ENCODE data around the gene CARNS1.

The CARNS1 gene

DNA sequence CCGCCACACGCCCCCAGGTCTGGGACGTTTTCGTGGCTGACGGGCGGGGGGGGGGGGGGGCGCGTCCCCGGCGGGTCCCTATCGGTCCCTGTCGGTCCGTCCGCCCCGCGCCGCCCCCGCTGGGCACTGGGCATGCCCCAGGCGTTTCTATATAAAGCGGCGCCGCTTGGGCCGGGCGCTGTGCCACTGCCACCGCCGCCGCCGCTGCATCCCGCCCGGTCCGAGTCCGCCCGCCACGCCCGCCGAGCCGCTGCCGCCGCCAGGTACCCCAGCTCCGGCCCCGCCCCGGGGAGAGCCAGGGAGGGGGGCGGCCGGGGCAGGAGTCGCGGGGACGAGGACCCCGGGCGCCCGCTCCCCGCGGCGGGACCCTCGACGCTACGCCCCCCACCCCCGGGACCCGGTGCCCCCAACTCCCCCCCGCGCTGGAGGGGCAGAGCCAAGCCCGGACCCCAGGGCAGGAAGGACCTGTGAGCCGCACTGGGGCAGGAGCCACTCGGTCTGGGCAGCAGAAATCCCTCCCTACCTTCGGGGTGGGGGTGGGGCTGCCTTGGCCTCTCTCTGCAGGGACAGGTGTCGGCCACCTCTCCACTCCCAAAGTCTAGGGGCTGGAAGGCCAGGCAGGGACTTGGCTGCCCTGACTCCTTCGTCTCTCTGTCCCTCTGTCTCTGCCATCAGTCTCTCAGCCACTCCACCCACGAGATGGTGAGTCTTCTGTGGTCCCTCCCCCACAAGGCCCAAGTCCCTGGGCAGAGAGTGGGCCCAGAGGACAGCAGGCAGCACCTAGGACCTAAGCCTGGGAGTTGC is at the start of gene CARNS1:
Gene CARNS1 (plus strand): TSS at position 178 of the 804 bp plus-strand sequence. CDS start 522 bp downstream, at position 700.
- no peak for DNase-seq (ENCODE audit: low read depth in 2 of 2)

DNA sequence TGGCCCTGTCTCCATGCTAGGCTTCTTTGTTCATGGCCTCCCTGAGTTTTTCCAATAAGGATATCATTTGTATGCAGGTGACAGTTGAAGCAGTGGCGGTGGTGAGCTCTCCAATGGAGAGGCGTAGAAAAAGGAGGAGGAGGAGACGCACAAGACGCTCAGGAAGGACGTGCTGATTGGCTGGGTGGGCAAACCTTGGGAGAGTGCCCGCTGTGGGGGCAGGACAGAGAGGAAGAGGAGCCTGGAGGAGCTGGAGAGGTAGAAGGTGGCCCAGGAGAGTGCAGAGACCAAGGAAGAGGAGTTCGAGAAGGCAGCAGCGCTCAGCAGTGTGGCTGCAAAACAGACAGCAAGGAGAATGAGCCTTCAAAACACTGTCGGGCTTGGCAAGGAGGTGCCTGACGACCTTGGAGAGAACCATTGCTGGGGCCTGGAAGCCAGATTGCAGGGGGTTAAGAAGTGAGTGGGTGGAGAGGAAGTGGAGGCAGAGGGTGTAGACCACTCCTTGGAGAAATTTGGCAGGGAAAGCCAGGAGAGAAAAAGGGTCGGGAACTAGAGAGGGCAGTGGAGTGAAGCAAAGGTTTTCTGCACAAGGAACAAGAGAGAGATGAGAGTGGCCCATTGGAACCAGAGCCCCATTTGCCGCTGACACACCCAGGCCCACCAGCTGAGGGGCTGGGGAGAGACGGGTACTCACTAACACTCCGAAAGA is 49.6 kb upstream of the CARNS1 start:
- no peak for DNase-seq (ENCODE audit: low read depth in 2 of 2)

DNA sequence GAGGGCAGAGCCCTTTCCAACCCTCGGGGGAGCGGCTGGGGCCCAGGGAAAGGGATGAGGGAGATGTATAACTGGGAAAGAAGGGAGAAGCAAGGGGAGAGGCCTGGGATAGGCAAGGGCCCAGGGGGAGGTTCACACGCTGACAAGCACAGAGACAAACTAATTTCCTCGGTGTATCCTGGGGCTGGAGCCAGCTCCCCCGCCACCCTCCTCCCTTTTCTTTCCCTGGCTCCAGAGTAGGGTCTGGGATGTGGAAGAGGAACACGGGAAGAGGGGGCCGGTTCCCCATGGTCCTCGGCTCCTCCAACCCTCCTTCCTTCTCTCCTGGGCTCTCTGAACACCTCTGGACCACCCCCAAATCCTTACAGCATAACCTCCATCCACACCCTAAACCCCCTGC is 48.9 kb upstream of the CARNS1 start:
- DNase-seq (ENCODE audit: low read depth in 2 of 2): no peak

DNA sequence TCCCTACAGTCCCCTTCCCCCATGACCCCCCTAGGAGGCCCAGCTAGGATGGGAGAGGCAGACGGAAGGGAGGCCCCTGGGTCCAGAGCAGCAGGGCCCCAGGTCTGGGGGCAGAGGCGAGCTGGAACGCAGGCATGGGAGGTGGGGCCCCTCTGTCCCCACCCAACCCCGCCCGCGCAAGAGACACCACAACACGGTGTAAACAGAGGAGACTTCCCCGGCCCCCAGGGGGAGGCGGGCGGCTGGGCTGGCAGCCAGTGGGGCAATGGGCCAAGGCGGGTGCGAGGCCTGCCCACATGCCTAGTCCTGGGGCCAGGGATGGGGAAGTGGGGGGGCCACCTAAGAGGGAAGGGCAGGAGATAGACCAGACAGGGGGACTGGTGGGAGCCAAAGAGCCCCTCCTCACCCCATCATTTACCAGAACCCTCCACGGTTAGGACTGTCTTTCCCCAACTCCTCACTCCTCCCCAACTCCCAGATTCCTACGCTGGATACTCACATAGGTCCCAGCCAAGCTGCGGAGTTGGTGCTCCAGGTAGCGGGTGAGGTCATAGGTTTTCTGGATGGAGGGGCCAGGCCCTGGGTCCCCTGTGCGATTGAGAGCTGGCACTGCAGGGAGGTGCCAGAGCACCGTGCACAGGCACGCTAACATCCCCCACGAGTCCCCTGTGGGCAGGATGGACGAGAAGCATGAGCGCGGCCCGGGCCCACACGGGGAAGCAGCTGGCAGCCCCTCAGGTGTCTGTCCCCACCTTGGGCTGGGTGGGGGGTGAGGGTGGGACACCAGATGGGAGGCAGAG is 48.3 kb upstream of the CARNS1 start:
- no peak for DNase-seq (ENCODE audit: low read depth in 2 of 2)

- DNase-seq (ENCODE audit: low read depth in 2 of 2): no peak
Observed at GRCh38 chr11:67367761-67368227, 47.7 kb upstream of the CARNS1 start.

DNA sequence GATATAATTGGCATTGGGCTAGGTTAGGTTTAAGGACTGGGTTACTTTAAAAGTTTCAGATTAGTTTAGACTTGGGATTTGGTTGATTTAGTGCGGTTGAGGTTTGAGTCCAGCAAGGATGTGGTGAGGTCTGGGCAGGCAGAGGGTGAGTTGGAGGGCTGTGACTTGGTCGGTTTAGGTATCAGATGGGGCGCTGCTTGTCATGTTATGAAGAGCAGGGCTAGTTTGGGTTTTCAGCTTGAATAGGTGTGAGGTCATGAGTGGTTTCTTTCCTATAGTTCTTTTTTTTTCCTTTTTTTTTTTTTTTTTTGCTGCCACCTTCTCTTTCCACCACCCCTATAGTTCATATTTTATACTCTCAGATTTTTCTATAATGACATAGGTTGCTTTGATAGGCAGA is 46.9 kb upstream of the CARNS1 start:
- DNase-seq (ENCODE audit: low read depth in 2 of 2): peak in 1 of 2 donors; percentile 40

DNA sequence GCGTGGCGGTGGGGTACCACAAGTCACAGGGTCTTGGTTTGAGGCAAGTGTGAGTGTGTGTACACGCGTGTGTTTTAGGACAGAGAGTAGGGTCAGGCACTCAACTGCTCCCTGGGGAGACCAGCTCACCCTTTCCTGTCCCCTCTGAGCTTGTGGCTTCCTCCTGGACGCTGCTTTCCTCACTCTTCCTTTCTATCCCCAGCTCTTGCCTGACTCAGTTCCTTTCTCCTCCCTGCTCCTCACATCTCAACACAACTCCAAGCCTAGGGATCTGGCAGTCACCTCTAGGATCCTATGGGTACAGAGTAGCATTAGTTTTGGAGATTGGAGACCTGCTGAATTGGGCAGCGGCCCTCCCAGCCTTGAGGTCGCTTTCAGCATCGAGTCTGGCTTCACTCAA is 46.2 kb upstream of the CARNS1 start:
- DNase-seq (ENCODE audit: low read depth in 2 of 2): no peak

DNA sequence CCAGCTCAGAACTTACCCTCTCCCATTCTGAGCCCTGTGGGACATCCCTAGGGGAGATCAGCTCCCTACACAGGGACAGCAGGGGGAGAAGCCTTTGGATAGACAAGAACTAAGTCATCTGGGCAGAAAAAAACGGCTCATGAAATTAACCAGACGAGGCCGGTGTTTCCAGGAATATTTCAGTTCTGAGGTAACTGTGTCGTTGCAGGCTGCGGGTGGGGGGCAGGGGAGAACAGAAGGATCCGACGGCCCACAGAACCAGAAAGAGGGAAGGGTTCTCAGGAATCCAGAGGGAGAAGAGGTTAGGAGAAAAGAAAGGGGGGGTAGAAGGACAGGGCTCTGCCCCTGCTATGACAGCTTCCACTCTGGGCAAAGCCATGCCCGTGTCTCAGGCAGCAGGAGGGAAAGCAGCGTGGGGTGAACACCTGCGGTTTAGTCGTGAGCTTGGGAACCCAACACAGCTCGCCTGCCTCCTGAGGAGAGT is 45.6 kb upstream of the CARNS1 start:
- DNase-seq (ENCODE audit: low read depth in 2 of 2): no peak

GRCh38 chr11:67370351-67371076 is 45.0 kb upstream of the CARNS1 start:
- no peak for DNase-seq (ENCODE audit: low read depth in 2 of 2)

DNA sequence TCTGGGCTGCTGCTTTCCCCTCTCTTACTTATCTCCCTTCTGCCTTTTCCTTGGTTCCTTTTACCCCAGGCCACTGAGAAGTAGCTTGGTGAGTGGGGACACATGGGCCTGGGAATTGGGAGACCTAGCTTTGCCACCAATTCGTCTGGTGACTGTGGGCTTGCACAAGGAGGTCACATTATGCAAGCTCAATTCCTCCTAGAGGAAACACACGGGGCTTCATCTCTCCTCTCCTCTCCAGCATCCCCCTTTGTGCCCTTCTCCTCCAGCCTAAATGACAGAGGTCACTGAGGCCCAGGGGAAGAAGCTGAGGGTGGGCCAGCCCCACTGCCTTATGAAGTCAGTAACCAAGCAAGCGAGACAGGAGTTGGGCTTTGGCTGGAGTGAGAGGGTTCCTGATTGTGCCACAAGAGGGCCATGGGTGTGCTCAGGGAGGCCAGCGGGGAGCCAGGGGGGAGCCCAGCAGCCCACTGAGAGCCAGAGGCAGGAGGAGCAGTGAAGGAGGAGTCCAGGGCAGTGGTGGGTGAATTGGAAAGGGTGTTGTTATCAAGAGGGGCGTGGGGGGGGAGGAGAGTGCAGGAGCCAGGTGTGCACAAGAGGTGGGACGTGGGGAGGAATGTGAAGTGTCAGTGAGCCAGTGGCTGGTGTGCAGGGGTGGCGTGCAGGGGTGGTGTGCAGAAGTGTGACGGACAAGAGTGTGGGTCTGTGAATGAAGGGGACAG is 44.1 kb upstream of the CARNS1 start:
- no peak for DNase-seq (ENCODE audit: low read depth in 2 of 2)

GRCh38 chr11:67371911-67372320 is 43.6 kb upstream of the CARNS1 start:
- no peak for DNase-seq (ENCODE audit: low read depth in 2 of 2)

DNA sequence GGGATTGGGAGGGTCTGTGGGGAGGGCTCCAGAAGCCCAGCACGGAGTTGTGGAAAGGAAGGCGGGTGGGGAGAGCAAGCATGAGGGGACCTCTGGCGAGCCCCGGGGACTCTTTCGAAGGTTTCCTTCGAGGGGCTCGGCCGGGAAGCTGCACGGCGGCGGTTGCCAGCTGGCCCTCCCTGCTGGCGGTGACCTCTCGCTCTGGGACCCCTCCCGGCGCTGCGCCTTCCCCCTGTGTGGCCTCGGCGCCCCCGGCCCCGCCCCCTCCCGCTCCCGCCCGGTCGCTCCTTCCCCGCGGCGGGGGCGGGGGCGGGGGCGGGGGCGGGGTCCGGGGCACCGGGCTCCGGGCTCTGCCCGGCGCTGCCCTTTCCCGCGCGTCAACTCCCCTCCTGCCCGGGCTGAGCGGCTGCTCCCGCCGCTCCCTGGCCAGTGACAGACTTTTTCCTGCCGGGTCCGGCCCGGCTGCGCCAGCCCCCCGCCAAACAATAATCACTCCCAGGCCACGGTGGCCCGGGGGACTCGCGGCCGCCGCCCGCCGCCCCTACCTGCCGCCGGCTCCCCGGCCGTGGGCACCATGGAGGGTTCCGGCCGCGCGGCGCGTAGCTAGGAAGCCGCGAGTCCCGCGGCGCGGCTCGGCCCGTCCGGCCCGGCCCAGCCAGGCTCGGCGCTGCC is 43.0 kb upstream of the CARNS1 start:
- DNase-seq (ENCODE audit: low read depth in 2 of 2): no peak

DNA sequence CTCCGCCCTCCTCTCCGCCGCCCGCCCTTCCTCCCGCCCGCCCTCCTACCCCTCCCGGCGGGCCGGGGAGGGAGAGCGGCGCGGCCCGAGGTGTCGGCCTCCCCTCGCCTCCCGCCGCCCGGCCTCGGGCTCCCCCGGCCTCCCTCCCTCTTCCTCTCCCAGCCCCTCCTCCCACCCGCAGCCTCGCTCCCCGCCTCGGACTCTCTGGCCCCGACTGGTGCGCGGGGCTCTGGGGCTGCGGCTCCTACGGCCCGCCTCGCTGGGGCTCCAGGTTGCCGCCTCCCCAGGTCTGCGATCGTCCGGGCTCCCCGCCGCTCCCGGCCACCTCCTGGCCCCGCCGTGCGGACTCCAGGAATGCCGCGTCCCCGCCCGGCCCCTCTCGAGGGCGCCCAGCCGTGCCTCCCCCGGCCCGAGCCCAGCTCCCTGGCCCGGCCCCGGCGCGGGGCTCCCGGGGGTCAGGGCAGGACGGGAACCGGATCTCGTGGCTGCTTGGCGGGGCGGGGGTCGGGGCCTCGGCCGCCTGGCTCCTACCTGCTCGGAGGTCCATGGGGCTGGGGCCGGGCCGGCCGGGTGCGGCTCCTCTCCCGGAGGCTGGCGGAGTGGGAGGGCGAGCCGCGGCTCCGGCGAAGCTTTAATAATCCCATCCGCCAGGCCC is 42.4 kb upstream of the CARNS1 start, which contains the start of gene CLCF1:
Gene CLCF1 (minus strand): TSS at position 606 of the 655 bp plus-strand sequence. CDS start 59 bp downstream, at position 547.
- DNase-seq (ENCODE audit: low read depth in 2 of 2): no peak

DNA sequence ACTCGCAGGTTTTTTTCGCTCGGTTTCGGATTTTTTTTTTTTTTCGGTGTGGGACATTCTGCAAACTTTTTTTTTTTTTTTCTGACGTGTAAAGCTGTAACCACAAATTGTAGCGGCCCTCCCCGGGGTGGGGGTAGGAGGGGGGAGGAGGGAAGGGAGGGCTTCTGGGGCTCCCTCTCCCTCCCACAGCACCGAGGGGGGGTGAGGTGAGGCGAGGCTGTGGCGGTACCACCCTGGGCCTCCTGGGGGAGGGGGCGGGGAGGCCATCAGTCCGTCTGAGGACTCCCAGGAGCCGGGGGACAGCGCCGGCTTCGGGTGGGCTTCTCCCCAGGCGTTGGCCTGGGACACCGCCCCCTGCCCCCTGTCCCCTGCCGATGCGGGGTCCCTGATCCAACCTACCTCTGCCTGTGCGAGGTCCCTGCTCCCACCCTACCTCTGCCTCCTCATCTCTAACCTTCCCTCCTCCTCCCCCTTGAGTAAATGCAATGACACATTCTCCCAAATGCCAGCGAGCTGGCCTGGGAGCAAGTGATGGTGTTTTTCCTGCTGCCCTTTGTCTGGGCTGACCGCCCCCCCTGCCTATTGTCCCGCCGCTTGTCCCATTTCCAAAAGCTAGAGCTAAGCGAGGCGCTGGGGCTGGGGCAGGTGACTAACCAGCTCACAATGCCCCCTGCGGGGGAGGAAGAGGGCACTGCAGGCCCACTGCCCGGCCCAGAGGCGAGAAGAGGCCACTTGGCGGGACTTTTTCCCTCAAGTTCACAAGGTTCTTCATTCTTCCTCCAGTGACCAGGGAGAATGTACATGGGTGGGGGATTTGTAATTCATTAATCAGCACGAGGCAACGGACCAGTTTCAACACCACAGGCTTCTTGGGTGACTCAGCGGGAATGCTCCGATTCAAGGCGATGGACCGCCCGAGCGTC is 41.6 kb upstream of the CARNS1 start:
- peak; percentile 28 to 59 for DNase-seq (ENCODE audit: low read depth in 2 of 2)

DNA sequence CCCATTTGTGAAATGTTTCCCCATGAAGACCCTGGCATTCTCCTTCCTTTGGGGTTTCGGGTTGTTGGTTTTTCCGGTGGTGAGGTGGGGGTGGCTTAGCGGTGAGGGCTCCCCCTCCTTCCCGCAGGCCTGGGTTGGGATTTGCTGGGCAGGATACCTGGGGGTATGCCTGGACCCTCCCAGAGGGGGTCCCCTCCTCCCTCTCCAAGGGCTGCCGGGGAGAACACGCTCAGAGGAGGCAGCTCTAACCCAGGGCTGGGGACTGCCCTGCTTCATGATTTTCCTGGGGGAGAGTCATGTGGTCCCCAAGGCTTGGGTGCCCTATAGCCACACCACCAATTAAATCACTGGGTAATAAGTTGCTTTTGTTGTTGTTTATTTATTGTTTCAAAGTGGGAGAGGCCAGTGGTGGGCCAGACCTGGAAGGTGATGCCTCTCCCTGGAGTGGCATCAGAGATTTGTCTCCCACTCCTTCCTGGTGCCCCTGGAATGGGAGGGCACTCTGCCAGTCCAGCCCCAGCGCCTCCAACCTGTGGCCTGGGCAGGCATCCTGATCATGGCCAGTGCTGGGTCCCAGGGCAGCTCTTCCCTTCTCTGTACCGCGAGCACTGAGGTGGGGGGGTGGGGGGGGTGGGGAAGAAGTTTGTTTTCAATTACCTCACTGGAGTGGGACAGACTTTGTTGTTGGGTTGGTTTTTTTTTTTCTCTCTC is 40.8 kb upstream of the CARNS1 start:
- DNase-seq (ENCODE audit: low read depth in 2 of 2): no peak

DNA sequence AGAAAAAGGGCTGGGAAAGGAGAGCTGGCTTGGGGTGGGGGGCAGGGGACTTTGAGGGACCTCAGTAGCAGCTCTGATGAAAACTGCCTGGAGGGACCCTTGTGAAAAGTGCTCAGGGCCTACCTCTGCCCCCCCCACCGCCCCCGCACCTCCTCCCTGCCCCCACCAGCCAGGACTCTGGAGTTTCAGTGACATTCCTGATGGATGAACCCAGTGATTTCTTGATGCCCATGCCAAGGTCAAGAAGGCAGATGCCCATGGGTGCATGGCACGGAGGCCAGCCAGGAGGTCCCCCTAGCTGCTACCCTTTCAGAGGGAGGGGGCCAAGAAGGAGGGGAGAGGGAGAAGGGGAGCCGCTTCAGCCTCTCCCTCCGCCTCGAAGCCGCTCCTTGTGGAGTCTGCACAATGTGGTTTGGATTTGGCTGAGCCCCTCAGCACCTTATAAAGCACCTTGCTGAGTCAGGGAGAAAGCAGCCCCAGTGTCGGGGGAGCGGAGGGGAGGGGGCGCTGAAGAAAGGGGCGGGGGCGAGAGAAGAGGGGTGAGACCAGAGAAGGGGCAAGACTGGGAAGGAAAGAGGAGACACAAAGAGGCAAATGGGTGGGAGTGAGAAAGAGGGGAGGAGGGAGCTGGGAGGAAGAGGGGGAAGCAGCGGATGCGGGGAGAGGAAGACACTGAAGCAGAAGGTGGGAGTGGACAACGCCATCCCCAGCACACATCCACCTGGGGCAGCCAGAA is 40.0 kb upstream of the CARNS1 start:
- no peak for DNase-seq (ENCODE audit: low read depth in 2 of 2)

Data from stimulated activated CD8-positive, alpha-beta memory T cell treated with anti-CD3 and anti-CD28 coated beads, Interleukin-15, amount 100 ng/mL, for 48 hours (primary cell).